Measurements from ENCODE around the gene MACROD2. TPM values are rescaled to one million over a fixed set of nuclear protein-coding genes. Genes with fewer than 3 reads are reported as not detected.

Gene MACROD2
- total RNA-seq, 4 donors from 2014 or later: 2.1 to 28.1 (median 12.6) TPM

- H3K9me3 ChIP-seq: no peaks in the 10 kb centered on the region
- no peak overlapping the region for H3K4me3 ChIP-seq
- DNase-seq: no peak
- TF ChIP-seq, protein P1, sequence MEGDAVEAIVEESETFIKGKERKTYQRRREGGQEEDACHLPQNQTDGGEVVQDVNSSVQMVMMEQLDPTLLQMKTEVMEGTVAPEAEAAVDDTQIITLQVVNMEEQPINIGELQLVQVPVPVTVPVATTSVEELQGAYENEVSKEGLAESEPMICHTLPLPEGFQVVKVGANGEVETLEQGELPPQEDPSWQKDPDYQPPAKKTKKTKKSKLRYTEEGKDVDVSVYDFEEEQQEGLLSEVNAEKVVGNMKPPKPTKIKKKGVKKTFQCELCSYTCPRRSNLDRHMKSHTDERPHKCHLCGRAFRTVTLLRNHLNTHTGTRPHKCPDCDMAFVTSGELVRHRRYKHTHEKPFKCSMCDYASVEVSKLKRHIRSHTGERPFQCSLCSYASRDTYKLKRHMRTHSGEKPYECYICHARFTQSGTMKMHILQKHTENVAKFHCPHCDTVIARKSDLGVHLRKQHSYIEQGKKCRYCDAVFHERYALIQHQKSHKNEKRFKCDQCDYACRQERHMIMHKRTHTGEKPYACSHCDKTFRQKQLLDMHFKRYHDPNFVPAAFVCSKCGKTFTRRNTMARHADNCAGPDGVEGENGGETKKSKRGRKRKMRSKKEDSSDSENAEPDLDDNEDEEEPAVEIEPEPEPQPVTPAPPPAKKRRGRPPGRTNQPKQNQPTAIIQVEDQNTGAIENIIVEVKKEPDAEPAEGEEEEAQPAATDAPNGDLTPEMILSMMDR (IDR thresholded peaks at IDR 0.05): no peak
- no peak for TF ChIP-seq POLR2A (IDR thresholded peaks at IDR 0.05)
- H3K27me3 ChIP-seq: no peaks in the 10 kb centered on the region
- no peak overlapping the region for H3K27ac ChIP-seq
- intact Hi-C loops (cut with DNase I; ENCODE audit: low total_unique reads): no loop called here
- no peaks in the 10 kb centered on the region for H3K4me1 ChIP-seq
- H3K36me3 ChIP-seq: no peaks in the 10 kb centered on the region
These were observed 1416.5 kb downstream of the MACROD2 start for GRCh38 chr20:15411781-15412180.

- Histone ChIP-seq H3K27ac (no peak overlapping the region), H3K4me3 (no peak overlapping the region), H3K9me3 (no peaks in the 10 kb centered on the region), H3K4me1 (no peaks in the 10 kb centered on the region), H3K36me3 (no peaks in the 10 kb centered on the region), H3K27me3 (no peaks in the 10 kb centered on the region)
- TF ChIP-seq POLR2A (IDR thresholded peaks at IDR 0.05): no peak
- TF ChIP-seq, protein P1 (IDR thresholded peaks at IDR 0.05): no peak
- intact Hi-C loops (cut with DNase I; ENCODE audit: low total_unique reads): no loop called here
- DNase-seq: no peak
These were observed 1420.6 kb downstream of the MACROD2 start for GRCh38 chr20:15415908-15416307.

DNA sequence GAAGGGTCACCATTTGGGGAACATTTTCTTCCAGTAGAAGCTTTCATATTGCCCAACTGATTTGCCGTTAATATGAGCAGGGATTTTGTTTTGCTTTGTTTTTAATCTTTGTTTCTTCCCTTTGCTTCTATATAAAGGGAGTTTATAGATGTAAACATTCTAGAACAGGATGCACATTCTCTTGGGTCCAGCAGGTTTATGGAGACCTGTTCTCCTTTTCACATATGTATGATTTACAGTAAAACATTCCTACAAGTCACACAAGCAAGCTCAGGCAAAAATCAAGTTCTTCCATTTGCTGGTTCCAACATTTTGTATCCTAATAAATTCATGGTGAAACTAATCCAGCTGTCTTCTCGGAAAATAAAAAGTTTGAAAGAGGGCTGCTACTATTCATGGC is 1424.5 kb downstream of the MACROD2 start:
- no peaks in the 10 kb centered on the region for H3K9me3 ChIP-seq
- H3K27ac ChIP-seq: no peak overlapping the region
- no peak for TF ChIP-seq POLR2A (IDR thresholded peaks at IDR 0.05)
- TF ChIP-seq, protein P1 (IDR thresholded peaks at IDR 0.05): no peak
- H3K36me3 ChIP-seq: no peaks in the 10 kb centered on the region
- no peaks in the 10 kb centered on the region for H3K27me3 ChIP-seq
- H3K4me3 ChIP-seq: no peak overlapping the region
- intact Hi-C loops (cut with DNase I; ENCODE audit: low total_unique reads): no loop called here
- no peaks in the 10 kb centered on the region for H3K4me1 ChIP-seq
- no peak for DNase-seq

DNA sequence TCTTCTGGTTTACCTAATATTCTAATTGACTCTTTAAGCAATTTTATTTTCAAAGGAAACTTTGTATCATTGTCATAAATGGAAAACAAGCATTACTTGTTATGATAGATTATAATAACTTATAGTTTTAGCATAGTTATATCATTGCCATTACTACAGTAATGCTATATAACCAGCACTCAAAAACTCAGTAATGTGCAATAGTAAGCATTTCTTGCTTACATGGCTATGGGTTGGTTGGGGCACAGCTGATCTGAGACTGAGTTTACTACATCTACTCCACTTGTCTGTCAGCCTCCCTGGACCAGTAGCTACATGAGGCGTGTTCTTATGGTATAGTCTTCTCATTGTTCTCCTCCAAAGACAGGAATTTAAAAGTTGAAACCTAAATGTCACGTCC is 1427.7 kb downstream of the MACROD2 start:
- Histone ChIP-seq H3K9me3 (no peaks in the 10 kb centered on the region), H3K4me1 (no peaks in the 10 kb centered on the region), H3K36me3 (no peaks in the 10 kb centered on the region), H3K4me3 (no peak overlapping the region), H3K27me3 (no peaks in the 10 kb centered on the region), H3K27ac (no peak overlapping the region)
- TF ChIP-seq, protein P1 (IDR thresholded peaks at IDR 0.05): no peak
- TF ChIP-seq POLR2A (IDR thresholded peaks at IDR 0.05): no peak
- DNase-seq: no peak
- intact Hi-C loops (cut with DNase I; ENCODE audit: low total_unique reads): no loop called here

DNA sequence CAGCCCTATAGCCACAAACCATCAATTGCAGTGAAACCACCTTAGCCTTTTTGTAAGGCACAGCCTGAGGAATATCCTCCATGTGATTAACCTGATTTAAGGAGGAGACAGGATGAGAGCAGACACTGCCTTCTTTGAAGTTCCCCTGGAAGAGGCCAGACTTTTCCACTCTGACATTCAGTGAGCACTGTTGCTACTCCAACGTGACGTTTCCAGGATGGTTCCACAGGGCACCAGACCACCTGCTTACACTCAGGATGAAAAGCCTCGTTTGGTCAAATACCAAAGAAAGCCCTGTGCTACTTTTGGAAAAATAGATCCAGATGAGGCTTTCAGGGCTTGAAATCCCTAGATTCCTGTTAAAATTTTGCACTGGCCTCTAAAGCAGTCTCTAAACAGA is 1444.2 kb downstream of the MACROD2 start:
- no peaks in the 10 kb centered on the region for H3K36me3 ChIP-seq
- no peak overlapping the region for H3K27ac ChIP-seq
- H3K4me1 ChIP-seq: no peaks in the 10 kb centered on the region
- no peak for TF ChIP-seq POLR2A (IDR thresholded peaks at IDR 0.05)
- TF ChIP-seq, protein P1 (IDR thresholded peaks at IDR 0.05): no peak
- no peak for DNase-seq
- no peaks in the 10 kb centered on the region for H3K9me3 ChIP-seq
- no peak overlapping the region for H3K4me3 ChIP-seq
- intact Hi-C loops (cut with DNase I; ENCODE audit: low total_unique reads): no loop called here
- H3K27me3 ChIP-seq: no peaks in the 10 kb centered on the region

All from uterus (tissue), 4 donors.